Measurements from ENCODE around the gene CELF1.
A peak's percentile ranks its signal among the peaks of the same experiment; 100 is the strongest.

Gene CELF1

DNA sequence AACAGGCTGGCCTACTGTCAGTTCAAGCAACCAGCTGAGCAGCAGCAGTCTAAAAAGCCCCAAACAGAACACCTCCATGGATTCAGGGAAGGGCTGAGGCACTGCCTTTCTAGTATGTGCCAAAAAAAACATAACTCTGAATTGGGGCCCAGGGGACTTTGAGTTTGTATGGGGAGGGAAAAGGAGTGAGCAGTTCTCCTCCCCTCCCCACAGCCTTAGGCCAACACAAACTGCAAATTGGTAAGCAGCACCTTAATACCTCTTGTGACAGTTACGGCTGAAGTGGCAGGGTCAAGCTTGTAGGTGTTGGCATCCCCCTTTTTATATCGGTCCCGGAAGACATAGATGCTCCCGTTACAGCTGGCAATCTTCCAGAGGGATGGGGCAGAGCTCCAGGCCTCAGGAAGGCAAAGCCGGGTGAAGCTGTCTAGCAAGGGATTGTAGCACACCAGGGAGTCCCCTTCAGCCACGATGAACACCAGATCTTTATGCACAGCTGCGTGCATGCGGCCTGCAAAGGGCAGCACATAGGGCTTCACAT, 19.9 kb upstream of the CELF1 start:
- Histone ChIP-seq H3K4ac (ENCODE audit: low read depth in 1 of 2, low read length in 2 of 2) (no peak overlapping the region), H2BK12ac (ENCODE audit: low read length in 2 of 2) (no peak overlapping the region), H2BK120ac (ENCODE audit: low read depth, low read length) (no peak overlapping the region), H4K8ac (ENCODE audit: low read length) (no peak overlapping the region), H3K18ac (ENCODE audit: low read depth in 1 of 2, low read length in 2 of 2) (no peak overlapping the region), H4K91ac (ENCODE audit: low read length) (no peak overlapping the region), H3K14ac (ENCODE audit: low read length in 2 of 2) (no peak overlapping the region), H3K23ac (ENCODE audit: low read length in 2 of 2) (no peak overlapping the region), H3K4me1 (ENCODE audit: control insufficient read depth, insufficient read depth, low read depth, low read length) (peaks cover 15% of the 10 kb centered on the region), H3K9me3 (ENCODE audit: control insufficient read depth, low read length) (no peaks in the 10 kb centered on the region), H3K79me1 (replicated peaks; ENCODE audit: low read length, poor library complexity, severe bottlenecking) (peaks cover 31% of the 10 kb centered on the region), H2AK5ac (ENCODE audit: low read length, severe bottlenecking) (no peak overlapping the region), H3K9ac (ENCODE audit: low read length) (peak overlapping the region; percentile 79), H3K27ac (ENCODE audit: low read length, poor library complexity, severe bottlenecking) (peak overlapping the region; percentile 17), H3K4me3 (ENCODE audit: insufficient read depth in 1 of 2, low read depth in 1 of 2, low read length in 2 of 2) (peak overlapping the region in 1 of 2 experiments; percentile 46), H3K36me3 (ENCODE audit: control insufficient read depth in 1 of 2, insufficient read depth in 2 of 2, low read depth in 1 of 2, low read length in 2 of 2) (peaks cover 48 to 67% of the 10 kb centered on the region in 2 experiments), H3K4me2 (ENCODE audit: low read length, poor library complexity, severe bottlenecking) (no peak overlapping the region), H2BK15ac (ENCODE audit: low read depth, poor library complexity, severe bottlenecking) (no peak overlapping the region), H2AFZ (ENCODE audit: low read depth, low read length) (no peak overlapping the region), H3K27me3 (ENCODE audit: control insufficient read depth in 1 of 2, insufficient read depth in 1 of 2, low read length in 2 of 2) (no peaks in the 10 kb centered on the region), H2BK5ac (ENCODE audit: low read depth, low read length, poor library complexity, severe bottlenecking) (no peak overlapping the region)
- DNase-seq, result no peak
- WGBS, result 96% methylated on average over 8 of the region's 8 CpGs

DNA sequence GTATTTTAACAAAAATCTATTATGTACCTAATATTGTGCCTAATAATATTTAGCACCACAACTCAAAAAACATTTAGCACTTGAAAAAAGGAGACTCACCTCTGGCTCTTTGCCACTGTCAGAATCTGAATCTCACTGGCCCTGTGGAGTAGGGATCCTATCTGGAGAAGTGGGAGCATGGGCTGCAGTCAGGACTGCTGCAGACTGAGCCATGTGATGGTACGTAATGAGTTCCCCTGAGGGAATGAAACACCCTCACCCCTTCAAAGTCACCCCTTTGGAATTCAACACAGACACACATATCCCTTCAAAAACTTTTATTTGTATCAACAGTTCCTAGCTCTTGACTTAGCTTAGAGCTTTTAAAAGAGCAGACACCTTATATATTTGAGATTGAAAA, 19.0 kb upstream of the CELF1 start:
- Histone ChIP-seq H3K23ac (ENCODE audit: low read length in 2 of 2) (no peak overlapping the region), H2AFZ (ENCODE audit: low read depth, low read length) (no peak overlapping the region), H3K18ac (ENCODE audit: low read depth in 1 of 2, low read length in 2 of 2) (no peak overlapping the region), H3K9ac (ENCODE audit: low read length) (peak overlapping the region; percentile 79), H4K91ac (ENCODE audit: low read length) (no peak overlapping the region), H2BK120ac (ENCODE audit: low read depth, low read length) (no peak overlapping the region), H2BK5ac (ENCODE audit: low read depth, low read length, poor library complexity, severe bottlenecking) (no peak overlapping the region), H2AK5ac (ENCODE audit: low read length, severe bottlenecking) (no peak overlapping the region), H4K8ac (ENCODE audit: low read length) (no peak overlapping the region), H3K36me3 (ENCODE audit: control insufficient read depth in 1 of 2, insufficient read depth in 2 of 2, low read depth in 1 of 2, low read length in 2 of 2) (peaks cover 42 to 61% of the 10 kb centered on the region in 2 experiments), H3K9me3 (ENCODE audit: control insufficient read depth, low read length) (no peaks in the 10 kb centered on the region), H3K4ac (ENCODE audit: low read depth in 1 of 2, low read length in 2 of 2) (no peak overlapping the region), H2BK15ac (ENCODE audit: low read depth, poor library complexity, severe bottlenecking) (no peak overlapping the region), H3K4me2 (ENCODE audit: low read length, poor library complexity, severe bottlenecking) (no peak overlapping the region), H3K4me1 (ENCODE audit: control insufficient read depth, insufficient read depth, low read depth, low read length) (peaks cover 12% of the 10 kb centered on the region), H3K4me3 (ENCODE audit: insufficient read depth in 1 of 2, low read depth in 1 of 2, low read length in 2 of 2) (peak overlapping the region in 1 of 2 experiments; percentile 46), H3K27me3 (ENCODE audit: control insufficient read depth in 1 of 2, insufficient read depth in 1 of 2, low read length in 2 of 2) (no peaks in the 10 kb centered on the region), H3K27ac (ENCODE audit: low read length, poor library complexity, severe bottlenecking) (no peak overlapping the region), H3K14ac (ENCODE audit: low read length in 2 of 2) (no peak overlapping the region), H2BK12ac (ENCODE audit: low read length in 2 of 2) (no peak overlapping the region), H3K79me1 (replicated peaks; ENCODE audit: low read length, poor library complexity, severe bottlenecking) (peaks cover 27% of the 10 kb centered on the region)
- DNase-seq, result peak; percentile 32
- 57% methylated on average over 1 of the region's 1 CpG for WGBS

DNA sequence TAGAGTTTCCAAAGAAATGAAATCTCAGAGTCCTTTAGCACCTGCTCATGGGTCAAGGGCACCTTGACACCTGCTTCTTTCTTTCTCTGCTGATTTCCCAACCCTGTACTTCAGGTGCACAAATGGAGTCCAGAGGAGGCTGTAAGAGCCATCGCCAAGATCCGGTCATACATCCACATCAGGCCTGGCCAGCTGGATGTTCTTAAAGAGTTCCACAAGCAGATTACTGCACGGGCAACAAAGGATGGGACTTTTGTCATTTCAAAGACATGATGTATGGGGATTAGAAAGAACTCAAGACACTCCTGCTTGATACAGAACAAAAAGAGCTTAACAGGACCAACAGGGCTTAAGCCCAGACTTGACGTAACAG, 18.4 kb upstream of the CELF1 start:
- H3K79me1 ChIP-seq (replicated peaks; ENCODE audit: low read length, poor library complexity, severe bottlenecking), result peaks cover 30% of the 10 kb centered on the region
- H3K23ac ChIP-seq (ENCODE audit: low read length in 2 of 2), result no peak overlapping the region
- H3K18ac ChIP-seq (ENCODE audit: low read depth in 1 of 2, low read length in 2 of 2), result no peak overlapping the region
- peaks cover 42 to 59% of the 10 kb centered on the region in 2 experiments for H3K36me3 ChIP-seq (ENCODE audit: control insufficient read depth in 1 of 2, insufficient read depth in 2 of 2, low read depth in 1 of 2, low read length in 2 of 2)
- no peaks in the 10 kb centered on the region for H3K9me3 ChIP-seq (ENCODE audit: control insufficient read depth, low read length)
- no peak overlapping the region for H2BK120ac ChIP-seq (ENCODE audit: low read depth, low read length)
- H3K9ac ChIP-seq (ENCODE audit: low read length), result peak overlapping the region; percentile 79
- H4K91ac ChIP-seq (ENCODE audit: low read length), result no peak overlapping the region
- H3K4me3 ChIP-seq (ENCODE audit: insufficient read depth in 1 of 2, low read depth in 1 of 2, low read length in 2 of 2), result no peak overlapping the region
- H4K8ac ChIP-seq (ENCODE audit: low read length), result no peak overlapping the region
- H3K14ac ChIP-seq (ENCODE audit: low read length in 2 of 2), result no peak overlapping the region
- no peak overlapping the region for H2AK5ac ChIP-seq (ENCODE audit: low read length, severe bottlenecking)
- no peak overlapping the region for H2BK5ac ChIP-seq (ENCODE audit: low read depth, low read length, poor library complexity, severe bottlenecking)
- no peak overlapping the region for H2BK15ac ChIP-seq (ENCODE audit: low read depth, poor library complexity, severe bottlenecking)
- H3K4me1 ChIP-seq (ENCODE audit: control insufficient read depth, insufficient read depth, low read depth, low read length), result peaks cover 12% of the 10 kb centered on the region
- 97% methylated on average over 4 of the region's 4 CpGs for WGBS
- H3K4me2 ChIP-seq (ENCODE audit: low read length, poor library complexity, severe bottlenecking), result no peak overlapping the region
- no peak for DNase-seq
- H3K27me3 ChIP-seq (ENCODE audit: control insufficient read depth in 1 of 2, insufficient read depth in 1 of 2, low read length in 2 of 2), result no peaks in the 10 kb centered on the region
- no peak overlapping the region for H2AFZ ChIP-seq (ENCODE audit: low read depth, low read length)
- no peak overlapping the region for H3K4ac ChIP-seq (ENCODE audit: low read depth in 1 of 2, low read length in 2 of 2)
- H2BK12ac ChIP-seq (ENCODE audit: low read length in 2 of 2), result no peak overlapping the region
- H3K27ac ChIP-seq (ENCODE audit: low read length, poor library complexity, severe bottlenecking), result no peak overlapping the region

DNA sequence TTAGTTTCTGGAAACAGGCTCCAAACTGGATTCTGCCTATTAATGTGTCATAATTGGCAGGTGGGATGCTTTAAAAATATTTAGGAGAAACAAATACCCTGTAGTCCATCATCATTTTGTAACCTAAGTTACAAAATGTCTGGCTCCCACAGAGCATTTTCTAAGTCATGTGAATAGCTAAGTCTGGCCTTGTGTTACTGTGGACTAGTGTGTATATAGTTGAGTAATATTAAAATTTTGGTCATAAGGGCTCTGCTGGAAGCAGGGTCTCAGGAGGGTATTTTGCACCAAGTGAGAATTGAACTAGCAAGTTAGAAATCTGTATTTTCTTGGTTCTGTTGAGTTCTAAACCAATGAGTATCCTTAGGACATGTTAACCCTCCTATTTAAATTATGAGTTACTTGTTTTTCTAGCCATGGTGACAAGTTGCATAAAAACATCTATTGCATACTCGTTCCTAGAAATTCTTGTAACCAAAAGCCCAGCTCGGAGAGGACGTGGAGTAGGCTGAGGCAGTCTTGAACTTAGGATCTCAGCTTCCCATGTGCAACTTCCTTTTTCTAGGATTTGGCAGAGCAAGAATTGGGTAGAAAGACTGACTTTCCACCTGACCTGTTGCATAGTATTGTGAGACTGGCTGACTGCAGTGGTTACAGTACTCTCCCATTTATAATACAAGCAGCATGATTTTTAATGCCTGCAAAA, 17.9 kb upstream of the CELF1 start:
- Histone ChIP-seq H2AK5ac (ENCODE audit: low read length, severe bottlenecking) (no peak overlapping the region), H2BK120ac (ENCODE audit: low read depth, low read length) (no peak overlapping the region), H3K4me3 (ENCODE audit: insufficient read depth in 1 of 2, low read depth in 1 of 2, low read length in 2 of 2) (no peak overlapping the region), H2BK5ac (ENCODE audit: low read depth, low read length, poor library complexity, severe bottlenecking) (no peak overlapping the region), H3K23ac (ENCODE audit: low read length in 2 of 2) (no peak overlapping the region), H3K27ac (ENCODE audit: low read length, poor library complexity, severe bottlenecking) (no peak overlapping the region), H3K18ac (ENCODE audit: low read depth in 1 of 2, low read length in 2 of 2) (no peak overlapping the region), H3K36me3 (ENCODE audit: control insufficient read depth in 1 of 2, insufficient read depth in 2 of 2, low read depth in 1 of 2, low read length in 2 of 2) (peaks cover 36 to 58% of the 10 kb centered on the region in 2 experiments), H3K9me3 (ENCODE audit: control insufficient read depth, low read length) (no peaks in the 10 kb centered on the region), H3K4me1 (ENCODE audit: control insufficient read depth, insufficient read depth, low read depth, low read length) (peaks cover 15% of the 10 kb centered on the region), H3K4me2 (ENCODE audit: low read length, poor library complexity, severe bottlenecking) (no peak overlapping the region), H4K91ac (ENCODE audit: low read length) (no peak overlapping the region), H3K4ac (ENCODE audit: low read depth in 1 of 2, low read length in 2 of 2) (no peak overlapping the region), H3K14ac (ENCODE audit: low read length in 2 of 2) (no peak overlapping the region), H2BK12ac (ENCODE audit: low read length in 2 of 2) (no peak overlapping the region), H4K8ac (ENCODE audit: low read length) (no peak overlapping the region), H3K79me1 (replicated peaks; ENCODE audit: low read length, poor library complexity, severe bottlenecking) (peaks cover 29% of the 10 kb centered on the region), H2AFZ (ENCODE audit: low read depth, low read length) (no peak overlapping the region), H2BK15ac (ENCODE audit: low read depth, poor library complexity, severe bottlenecking) (no peak overlapping the region), H3K9ac (ENCODE audit: low read length) (peak overlapping the region; percentile 5), H3K27me3 (ENCODE audit: control insufficient read depth in 1 of 2, insufficient read depth in 1 of 2, low read length in 2 of 2) (no peaks in the 10 kb centered on the region)
- no peak for DNase-seq
- 95% methylated on average over 3 of the region's 3 CpGs for WGBS

Data from mesenchymal stem cell (in vitro differentiated cells and primary cell).